Amniotic epithelial cell (primary cell): ENCODE data around the gene MAP3K5.
A peak's percentile ranks its signal among the peaks of the same experiment; 100 is the strongest.
"Not testable (repeated sequence)": the region's sequence is repeated elsewhere in the genome, so short reads cannot be mapped to it uniquely, and the experiment has no call there.

Experiments
- DNase-seq: peaks from one replicate; pipeline ENCODE4 v3.0.0-alpha.2; 2010; ENCODE audit warnings: low read depth

The MAP3K5 gene, protein sequence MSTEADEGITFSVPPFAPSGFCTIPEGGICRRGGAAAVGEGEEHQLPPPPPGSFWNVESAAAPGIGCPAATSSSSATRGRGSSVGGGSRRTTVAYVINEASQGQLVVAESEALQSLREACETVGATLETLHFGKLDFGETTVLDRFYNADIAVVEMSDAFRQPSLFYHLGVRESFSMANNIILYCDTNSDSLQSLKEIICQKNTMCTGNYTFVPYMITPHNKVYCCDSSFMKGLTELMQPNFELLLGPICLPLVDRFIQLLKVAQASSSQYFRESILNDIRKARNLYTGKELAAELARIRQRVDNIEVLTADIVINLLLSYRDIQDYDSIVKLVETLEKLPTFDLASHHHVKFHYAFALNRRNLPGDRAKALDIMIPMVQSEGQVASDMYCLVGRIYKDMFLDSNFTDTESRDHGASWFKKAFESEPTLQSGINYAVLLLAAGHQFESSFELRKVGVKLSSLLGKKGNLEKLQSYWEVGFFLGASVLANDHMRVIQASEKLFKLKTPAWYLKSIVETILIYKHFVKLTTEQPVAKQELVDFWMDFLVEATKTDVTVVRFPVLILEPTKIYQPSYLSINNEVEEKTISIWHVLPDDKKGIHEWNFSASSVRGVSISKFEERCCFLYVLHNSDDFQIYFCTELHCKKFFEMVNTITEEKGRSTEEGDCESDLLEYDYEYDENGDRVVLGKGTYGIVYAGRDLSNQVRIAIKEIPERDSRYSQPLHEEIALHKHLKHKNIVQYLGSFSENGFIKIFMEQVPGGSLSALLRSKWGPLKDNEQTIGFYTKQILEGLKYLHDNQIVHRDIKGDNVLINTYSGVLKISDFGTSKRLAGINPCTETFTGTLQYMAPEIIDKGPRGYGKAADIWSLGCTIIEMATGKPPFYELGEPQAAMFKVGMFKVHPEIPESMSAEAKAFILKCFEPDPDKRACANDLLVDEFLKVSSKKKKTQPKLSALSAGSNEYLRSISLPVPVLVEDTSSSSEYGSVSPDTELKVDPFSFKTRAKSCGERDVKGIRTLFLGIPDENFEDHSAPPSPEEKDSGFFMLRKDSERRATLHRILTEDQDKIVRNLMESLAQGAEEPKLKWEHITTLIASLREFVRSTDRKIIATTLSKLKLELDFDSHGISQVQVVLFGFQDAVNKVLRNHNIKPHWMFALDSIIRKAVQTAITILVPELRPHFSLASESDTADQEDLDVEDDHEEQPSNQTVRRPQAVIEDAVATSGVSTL (N-terminal part only)

DNA sequence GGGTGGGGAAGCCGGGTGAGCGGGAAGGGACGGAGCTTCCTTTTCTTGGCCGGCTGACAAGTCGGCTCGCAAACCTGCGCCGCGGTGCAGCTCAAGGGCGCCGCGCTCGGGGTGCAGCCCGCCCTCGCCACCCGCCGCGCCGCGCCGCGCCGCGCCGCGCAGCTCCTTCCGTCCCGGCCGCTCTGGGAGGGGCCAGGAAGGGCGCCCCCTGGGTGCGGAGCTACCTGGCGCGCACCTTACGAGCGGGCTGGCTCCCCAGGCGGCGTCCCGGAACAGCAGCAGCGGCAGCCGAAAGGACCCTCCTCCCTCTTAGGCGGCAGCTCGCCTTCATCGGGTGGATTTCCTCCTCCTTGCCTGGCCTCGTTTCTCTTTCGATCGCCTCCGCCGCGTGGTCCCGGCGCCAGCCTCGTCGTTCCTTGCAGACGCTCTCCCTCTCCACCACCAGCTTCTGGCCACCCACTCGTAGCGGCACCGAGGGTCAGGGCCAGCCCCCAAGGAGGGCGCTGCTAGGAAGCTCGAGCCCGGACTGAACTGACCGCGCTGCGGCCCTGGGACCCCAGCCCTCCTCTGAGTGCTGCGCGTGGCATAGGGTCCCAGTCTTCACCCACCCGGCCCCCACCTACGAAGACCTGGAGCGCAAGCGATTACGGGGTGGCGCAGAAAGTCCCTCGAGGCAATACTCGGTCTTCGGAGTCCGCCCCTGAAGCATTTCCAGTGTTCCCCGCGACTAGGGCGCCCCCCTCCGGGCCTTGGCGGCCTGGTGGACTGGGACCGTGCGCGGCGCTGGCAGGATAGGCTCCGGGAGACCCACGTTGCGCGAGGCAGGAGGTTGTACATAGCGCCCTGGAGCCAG lies at the start of gene MAP3K5:
Gene MAP3K5, minus strand, starts transcription at position 68 of the 853 bp plus-strand sequence. CDS start 320 bp downstream, outside the sequence.
- peak; percentile 87 for DNase-seq

DNA sequence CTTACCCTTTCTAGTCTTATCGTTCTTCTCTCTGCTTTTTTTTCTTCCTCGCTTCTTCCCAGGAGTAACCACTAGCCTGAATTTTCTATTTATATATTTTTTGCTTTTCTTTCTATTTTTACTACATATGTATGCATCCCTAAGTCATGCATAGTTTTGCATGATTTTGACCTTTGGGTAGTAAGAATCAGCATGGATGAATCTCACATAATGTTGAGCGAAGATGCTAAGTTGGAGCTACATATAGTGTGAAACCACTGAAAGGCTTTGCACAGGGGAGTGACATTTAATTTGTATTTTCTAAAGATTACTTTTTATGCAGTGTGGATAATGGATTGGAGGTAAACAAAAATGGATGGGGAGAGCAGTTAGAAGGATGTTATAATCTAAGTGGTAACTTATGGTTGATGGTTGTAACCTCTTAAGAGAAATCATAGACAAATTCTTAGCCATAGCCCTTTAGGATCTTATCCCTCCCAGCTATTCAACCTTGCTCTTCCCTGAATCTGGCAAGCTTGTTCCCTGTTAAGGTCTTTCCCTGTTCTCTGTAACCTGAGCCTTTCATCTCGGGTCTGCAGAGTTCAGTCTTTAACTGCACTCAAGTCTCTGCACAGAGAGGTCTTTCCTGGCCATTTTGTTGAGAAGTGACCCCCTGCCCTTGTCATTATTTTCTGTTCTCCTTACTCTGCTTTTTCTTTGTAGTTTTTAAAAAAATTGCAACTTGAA lies 48.2 kb upstream of the MAP3K5 start:
- no peak for DNase-seq

DNA sequence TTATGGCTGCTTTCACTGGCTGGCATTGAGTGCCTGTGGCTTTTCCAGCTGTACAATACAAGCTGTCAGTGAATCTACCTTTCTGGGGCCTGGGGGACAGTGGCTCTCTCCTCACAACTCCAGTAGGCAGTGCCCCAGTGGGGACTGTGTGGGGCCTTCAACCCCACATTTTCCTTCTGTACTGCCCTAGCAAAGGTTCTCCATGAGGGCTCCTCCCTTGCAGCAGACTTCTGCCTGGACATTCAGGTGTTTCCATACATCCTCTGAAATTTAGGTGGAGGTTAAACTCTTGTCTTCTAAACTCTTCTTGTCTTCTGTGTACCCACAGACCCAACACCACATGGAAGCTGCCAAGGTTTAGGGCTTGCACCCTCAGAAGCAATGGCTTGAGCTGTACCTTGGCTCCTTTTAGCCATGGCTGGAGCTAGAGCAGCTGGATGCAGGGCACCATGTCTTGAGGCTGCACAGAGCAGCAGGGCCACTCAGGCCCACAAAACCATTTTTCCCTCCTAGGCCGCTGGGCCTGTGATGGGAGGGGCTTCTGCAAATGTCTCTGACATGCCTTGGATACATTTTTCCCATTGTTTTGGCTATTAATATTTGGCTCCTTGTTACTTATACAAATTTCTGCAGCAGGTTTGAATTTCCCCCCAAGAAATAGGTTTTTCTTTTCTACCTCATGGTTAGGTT lies 39.7 kb upstream of the MAP3K5 start:
- no peak for DNase-seq

DNA sequence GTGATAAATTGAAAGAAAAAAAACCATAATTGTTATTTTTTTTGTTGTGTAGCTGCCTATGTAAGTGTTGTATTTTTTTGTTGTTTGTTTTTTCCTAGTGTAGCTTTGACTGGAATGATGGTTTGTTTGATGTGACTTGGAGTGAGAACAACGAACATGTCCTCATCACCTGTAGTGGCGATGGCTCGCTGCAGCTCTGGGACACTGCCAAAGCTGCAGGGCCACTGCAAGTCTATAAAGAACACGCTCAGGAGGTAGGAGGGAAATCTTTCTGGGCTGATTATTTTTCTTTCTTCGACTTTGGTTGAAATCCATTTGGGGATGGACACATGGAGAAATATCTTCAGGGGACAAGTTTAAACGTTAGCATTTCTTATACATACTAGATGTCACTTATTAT lies 33.9 kb upstream of the MAP3K5 start:
- DNase-seq = no peak

DNA sequence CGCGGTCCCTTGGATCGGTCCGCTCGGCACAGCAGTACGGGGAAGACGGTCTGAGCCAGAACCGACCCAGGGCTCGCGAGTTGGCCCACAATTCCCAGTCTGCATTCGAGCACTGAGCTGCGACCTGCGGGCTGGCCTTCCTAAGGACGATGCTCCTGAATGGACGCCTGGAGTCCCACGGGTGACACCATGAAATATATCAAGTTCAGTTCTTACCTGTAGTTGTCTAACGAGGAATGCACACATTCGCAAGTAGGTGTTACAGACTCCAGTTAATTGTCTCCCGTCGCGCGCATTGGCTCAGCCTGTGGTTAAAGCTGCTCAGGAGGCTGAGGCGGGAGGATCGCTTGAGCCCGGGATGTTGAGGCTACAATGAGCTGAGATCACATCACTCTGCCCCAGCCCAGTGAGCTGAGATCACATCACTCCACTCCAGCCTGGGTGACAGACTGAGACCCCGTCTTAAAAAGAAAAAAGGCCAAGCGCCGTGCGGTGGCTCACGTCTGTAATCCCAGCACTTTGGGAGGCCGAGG lies 30.9 kb upstream of the MAP3K5 start:
- DNase-seq = peak; percentile 8

DNA sequence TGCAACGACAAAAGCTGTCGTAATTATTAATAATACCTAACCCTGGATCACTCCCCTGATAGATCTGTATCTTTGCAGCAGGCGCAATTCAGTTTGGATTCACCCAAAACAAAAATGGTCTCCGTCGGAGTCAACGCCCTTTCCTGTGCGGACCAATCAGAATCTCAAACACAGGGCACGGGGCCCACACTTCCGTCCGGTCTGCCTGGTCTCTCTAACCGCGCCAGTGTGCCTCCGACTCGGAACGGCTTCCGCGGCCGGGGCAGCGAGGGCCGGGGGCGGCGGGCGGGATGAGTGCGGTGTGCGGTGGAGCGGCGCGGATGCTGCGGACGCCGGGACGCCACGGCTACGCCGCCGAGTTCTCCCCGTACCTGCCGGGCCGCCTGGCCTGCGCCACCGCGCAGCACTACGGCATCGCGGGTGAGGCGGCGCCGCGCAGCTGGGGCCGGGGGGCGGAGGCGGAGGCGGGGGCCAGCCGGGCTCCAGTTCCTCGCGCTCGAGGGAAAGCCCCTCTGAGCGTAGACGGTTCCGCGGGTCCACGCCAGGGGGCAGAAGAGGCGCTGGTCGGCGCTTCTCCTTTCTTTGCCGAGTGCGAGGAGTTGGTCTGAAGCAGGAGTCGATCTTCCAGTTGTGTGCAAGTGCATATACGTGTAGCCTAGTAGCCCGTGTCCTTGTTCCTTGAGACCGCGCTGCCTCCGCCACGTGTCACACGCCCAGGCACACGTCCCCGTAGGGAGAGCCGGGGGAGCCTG lies 30.3 kb upstream of the MAP3K5 start, which contains the start of gene PEX7:
Gene PEX7, plus strand, starts transcription at position 217 of the 752 bp plus-strand sequence. Its CDS starts 74 bp downstream, at position 291.
- peak; percentile 89 for DNase-seq

DNA sequence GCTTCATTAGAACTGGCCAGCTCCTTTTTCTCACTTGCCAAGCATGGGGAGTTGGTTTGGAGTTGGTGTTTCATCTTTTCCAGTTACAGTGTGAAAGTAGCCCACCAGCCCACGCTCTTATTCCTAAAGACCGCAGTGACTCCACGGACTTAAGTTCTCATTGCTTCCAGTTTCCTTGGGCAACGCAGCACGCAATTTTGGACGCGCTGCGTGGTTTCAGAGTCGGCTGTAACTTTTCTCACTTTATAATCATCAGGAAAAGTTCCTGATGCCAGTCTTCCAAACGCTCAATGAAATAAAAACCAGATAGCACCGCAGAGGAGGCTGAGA lies 29.7 kb upstream of the MAP3K5 start:
- peak; percentile 54 for DNase-seq

DNA sequence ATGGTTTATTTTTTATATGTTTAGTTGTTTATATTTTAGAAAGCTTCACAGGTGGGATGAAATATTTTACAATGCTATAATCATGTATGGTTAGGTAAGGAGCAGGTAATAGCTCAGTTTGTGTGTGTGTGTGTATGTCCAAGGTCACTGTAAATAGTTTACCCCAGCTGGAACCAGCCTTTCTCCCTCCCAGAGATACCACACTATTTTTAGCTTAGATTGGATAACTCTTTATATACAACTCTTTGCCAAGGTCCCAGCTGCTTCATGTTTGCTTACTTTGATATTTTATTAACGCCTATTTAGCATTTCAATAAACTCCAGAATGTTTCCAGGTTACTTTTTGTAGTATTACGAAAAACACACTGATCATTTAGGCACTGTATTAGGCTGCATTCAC lies 28.3 kb upstream of the MAP3K5 start:
- no peak for DNase-seq

DNA sequence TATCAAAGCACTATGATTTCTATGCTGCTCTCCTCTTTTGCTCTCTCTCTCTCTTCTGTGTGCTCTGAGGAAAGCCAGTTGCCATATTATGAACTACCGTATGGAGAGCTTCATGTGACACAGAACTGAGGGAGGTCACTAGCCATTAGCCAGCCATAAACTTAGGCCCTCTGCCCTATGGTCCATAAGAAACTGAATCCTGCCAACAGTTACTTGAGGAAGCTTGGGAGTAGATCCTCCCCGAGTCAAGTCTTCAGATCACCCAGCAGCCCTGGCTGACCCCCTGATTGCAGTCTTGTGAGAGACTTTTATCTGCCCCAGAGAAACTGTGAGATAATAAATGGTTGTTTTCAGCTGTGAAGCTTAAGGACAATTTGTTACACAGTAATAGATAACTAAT lies 24.4 kb upstream of the MAP3K5 start:
- no peak for DNase-seq

DNA sequence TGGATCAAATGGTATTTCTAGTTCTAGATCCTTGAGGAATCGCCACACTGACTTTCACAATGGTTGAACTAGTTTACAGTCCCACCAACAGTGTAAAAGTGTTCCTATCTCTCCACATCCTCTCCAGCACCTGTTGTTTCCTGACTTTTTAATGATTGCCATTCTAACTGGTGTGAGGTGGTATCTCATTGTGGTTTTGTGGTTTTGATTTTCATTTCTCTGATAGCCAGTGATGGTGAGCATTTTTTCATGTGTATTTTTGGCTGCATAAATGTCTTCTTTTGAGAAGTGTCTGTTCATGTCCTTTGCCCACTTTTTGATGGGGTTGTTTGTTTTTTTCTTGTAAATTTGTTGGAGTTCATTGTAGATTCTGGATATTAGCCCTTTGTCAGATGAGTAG lies 23.3 kb upstream of the MAP3K5 start:
- DNase-seq = not testable (repeated sequence)

DNA sequence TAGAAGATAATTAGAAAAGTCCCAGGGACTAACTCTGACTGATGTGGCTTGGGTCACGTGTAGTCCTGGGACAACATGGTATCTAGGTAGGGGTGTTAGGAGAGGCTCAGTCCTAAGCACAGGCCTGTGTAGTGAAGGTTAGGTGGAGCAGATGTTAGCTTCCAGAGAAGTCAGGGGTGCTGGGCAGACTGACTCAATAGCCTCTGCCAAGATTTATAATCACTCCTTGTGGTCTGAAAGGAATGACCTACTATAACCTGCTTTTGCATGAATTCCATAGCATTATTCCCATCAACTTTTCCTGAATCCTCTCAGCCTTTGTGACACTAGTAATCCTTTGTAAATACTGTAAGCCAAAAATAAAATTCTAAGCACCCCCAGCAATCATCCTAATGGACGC lies 19.9 kb upstream of the MAP3K5 start:
- DNase-seq = peak; percentile 78

DNA sequence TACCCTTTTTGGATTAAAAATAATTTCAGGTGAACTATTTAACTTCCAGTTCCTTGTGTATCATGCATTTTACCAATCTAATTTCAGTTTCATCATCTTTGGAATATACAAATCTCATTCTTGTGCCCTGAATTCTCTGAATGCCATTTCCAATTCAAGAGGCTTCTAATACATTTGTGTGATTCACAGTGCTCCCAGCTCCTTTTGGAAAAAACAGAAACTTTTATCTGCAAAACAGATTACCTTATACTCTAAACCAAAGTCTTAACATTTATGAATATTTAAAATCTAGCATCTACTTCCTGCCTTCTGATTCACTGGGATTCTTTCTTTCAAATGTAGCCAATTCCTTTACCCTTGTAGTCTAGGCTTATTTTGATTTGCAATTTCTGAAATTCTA lies 19.0 kb upstream of the MAP3K5 start:
- peak; percentile 43 for DNase-seq

DNA sequence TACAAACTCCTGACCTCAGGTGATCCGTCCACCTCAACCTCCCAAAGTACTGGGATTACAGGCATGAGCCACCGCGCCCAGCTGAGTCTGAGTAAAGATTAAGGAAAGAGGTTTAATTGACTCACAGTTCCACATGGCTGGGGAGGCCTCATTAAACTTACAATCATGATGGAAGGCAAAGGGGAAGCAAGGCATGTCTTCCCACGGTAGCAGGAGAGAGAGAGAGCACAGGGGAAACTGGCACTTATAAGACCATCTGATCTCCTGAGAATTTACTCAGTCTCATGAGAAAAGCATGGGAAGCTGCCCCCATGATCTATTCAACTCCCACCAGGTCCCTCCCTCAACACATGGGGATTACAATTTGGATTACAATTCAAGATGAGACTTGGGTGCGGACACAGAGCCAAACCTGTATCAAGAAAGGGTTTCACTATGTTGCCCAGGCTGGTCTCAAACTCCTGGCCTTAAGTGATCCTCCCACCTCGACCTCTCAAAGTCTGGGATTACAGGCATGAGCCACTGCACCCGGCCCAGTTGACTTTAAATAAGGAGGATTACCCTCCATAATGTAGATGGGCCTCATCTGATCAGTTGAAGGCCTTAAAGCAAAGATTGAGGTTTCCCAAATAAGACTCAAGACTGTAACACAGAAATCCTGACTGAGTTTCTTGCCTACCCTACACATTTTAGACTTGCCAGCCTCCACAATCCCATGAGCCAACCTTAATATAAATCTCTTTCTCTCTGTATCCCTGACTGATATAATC lies 17.0 kb upstream of the MAP3K5 start:
- no peak for DNase-seq

DNA sequence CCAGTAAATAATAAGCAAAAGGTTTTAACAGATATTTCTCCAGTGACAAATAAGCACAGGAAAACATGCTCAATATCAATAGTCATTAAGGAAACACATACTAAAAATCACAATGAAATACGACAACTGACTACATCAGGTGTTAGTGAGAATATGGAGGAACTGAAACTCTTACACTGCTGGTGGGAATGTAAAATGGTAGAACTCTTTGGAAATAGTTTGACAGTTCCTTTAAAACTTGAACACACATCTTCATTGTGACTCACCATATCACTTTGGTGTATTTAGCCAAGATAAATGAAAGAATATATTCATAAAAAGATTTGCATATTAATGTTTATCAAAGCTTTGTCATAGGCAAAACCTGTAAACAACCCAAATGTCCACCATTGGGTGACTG lies 11.3 kb upstream of the MAP3K5 start:
- no peak for DNase-seq

DNA sequence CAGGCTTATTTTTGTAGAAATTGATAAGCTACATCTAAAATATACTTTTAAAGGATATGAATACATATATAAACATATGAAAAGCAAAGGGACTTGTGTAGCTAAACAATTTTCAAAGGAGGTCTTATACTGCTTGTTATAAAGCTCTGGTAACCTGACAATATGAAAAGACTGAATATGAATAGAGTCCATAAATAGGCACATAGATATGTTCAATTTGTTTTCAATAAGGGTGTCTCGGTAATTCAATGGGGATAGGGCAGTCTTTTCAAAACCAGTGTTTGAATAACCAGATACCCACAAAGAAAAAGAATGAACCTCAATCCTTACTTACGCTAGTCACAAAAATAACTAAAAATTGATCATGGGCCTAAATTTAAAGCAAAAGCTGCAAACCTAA lies 9.3 kb upstream of the MAP3K5 start:
- DNase-seq = no peak

DNA sequence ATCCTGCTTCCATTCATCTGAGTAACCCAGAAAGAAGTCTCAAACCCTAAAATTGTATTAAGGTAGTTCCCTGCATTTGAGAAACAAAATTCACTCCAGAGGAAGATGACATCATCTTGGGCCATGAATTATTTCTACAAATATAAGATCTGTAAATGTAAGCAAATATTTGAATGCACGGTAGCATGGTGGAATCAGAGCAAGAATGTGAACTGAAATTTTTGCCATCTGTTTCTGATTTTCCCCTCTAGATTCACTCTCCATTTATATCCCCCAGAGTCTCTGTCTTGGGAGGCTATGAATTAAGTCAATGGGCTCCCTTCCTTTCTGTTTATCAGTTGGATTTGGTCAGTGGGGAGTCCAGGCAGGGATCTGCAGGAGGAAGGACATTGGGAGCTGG lies 5.8 kb upstream of the MAP3K5 start:
- no peak for DNase-seq

DNA sequence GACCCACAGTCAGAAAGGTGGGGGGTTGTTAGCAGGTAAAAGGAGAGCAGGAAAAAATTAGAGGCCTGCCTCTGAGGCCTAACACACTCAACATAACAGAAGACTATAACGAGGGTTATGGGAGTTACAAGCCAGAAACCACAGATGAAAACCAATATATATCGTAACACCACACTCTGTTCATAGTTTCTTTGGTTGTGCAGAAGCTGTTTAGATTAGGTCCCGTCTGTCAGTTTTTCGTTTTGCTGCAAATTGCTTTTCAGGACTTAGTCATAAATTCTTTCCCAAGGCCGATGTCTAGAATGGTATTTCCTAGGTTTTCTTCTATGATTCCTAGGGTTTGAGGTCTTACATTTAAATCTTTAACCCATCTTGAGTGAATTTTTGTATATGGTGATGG lies 3.7 kb upstream of the MAP3K5 start:
- DNase-seq = peak; percentile 88

DNA sequence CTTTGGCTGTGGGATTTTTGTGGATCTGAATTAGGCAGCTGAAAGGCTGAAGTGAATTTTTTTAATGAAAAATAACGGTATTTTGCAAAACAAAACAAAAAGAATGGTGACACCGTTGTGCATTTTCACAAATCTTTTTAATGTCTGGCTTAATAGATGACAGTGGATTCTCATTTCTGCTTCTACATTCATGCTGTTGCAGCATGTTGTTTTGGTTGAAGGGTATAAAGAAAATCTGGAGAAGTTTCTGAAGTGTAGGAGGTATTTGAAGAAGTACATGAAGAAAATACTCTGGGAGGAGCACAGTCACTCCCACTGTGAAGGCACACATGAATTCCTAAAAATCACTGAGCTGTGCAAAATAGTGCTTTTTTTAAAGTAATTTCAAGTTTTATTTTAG lies 3.1 kb upstream of the MAP3K5 start:
- no peak for DNase-seq
